Endometrial microvascular endothelial cells (primary cell): ENCODE results near the gene ACER2. TPM values are rescaled to one million over a fixed set of nuclear protein-coding genes. Genes with fewer than 3 reads are reported as not detected.
"Not testable (repeated sequence)": the region's sequence is repeated elsewhere in the genome, so short reads cannot be mapped to it uniquely, and the experiment has no call there.

ENCODE experiments used
- in situ Hi-C: cut with HindIII; loops from 2 replicates; pipeline ENCODE4 v1.10.0; 2017; ENCODE audit warnings: low sequenced_read_pairs, low pct_unique_long_range_greater_than_20kb; ENCODE audit errors: inconsistent ontology term
- total RNA-seq: library from RNA; depleted of rRNA; stranded (reverse); fragments of >200 nt; gene quantifications from one replicate; pipeline ENCODE4 v1.2.3, GENCODE V29; 2015; ENCODE audit errors: inconsistent ontology term

Gene ACER2
- total RNA-seq: 7.0 TPM

- in situ Hi-C loops: no loop called here
Observed at GRCh38 chr9:19408693-19409400, at the start of gene ACER2. Gene ACER2 (plus strand): TSS chr9:19409009. CDS start chr9:19409085, 76 bp downstream.

DNA sequence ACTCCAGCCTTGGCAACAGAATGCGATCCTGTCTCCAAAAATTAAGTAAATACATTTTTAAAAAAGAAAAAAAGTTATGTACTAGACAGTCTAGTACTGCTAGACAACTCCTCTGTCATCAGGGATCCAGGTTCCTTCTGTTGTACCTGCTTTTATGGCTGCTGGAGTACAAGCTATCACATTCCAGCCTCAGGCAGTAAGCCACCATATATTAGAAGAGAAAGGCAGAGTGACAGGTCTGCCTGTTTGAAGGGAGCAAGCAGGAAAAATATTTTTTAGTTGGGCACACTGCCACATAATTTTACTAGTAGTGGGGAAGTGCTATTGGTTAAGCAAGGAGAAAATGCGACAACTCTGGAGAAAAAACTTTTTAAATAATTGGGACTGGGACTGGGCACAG is 39.7 kb upstream of the ACER2 start:
- in situ Hi-C loops: no loop called here

GRCh38 chr9:19371942-19372341 is 36.9 kb upstream of the ACER2 start:
- in situ Hi-C loops: no loop called here

DNA sequence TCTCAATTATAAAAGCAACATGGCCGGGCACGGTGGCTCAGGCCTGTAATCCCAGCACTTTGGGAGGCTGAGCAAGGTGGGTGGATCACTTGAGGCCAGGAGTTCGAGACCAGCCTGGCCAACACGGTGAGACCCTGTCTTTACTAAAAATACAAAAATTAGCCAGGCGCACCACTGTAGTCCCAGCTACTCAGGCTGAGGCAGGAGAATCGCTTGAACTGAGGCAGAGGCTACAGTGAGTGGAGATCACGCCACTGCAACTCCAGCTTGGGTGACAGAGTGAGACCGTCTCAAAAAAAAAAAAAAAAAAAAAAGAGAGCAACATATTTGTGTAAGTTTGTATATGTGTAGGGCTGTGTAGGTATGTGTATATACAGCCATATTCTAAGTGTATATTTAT is 36.2 kb upstream of the ACER2 start:
- in situ Hi-C loops: no loop called here

- in situ Hi-C loops: no loop called here
Observed at GRCh38 chr9:19373527-19373926, 35.3 kb upstream of the ACER2 start.

GRCh38 chr9:19375538-19375937 is 33.3 kb upstream of the ACER2 start:
- in situ Hi-C loops: no loop called here

- in situ Hi-C loops: no loop called here
Observed at GRCh38 chr9:19376931-19377330, 31.9 kb upstream of the ACER2 start.

DNA sequence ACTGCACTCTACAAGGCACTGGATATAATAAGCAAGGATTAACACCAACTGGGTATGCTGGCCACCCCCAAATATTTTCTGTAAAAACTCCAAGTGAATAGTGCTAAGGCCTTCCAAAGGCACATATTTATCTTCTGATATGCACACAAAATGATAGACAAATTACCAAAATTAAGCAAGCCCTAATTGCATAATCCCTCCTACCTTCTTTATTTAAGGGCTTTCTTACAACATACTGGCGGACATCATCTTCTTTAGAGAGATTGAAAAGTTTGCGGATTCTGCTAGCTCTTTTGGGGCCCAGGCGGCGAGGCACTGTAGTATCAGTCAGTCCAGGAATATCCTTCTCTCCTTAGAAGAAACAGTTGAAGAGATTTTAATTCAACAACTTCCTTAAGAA is 30.6 kb upstream of the ACER2 start:
- in situ Hi-C loops: no loop called here

DNA sequence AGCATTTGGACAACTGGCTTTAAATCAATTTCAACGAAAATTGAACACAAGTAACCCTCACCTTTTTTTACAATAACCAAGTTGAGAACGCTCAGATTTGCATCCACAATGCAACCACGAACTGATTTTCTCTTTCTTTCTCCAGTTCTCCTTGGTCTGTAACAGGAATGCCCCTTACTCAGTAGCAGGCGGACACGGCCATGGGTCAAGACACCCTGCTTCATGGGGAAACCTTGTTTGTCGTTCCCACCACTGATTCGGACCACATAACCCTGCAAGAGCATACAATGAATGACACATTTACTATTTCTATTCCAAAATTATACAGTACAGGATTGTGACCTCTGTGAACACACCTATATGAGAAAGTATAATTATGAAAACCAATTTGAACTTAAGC is 30.2 kb upstream of the ACER2 start:
- in situ Hi-C loops: no loop called here

GRCh38 chr9:19379283-19379682 is 29.5 kb upstream of the ACER2 start:
- in situ Hi-C loops: no loop called here

DNA sequence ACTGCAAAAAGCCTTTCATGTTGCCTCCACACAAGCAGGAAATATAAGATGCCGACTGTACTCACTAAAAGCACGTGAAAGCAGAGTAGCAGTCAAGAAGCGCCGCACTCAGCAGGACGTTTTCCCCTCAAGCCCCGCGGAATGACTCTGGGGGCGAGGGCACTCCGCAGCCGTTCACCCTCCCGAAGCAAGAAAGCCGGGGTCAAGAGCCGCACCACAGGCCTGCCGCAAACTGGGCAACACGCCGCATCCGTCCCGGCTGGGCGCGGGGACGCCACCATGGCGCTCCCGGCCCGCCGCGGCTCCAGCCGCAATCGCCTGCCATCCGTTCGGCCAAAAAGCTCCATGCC is 29.1 kb upstream of the ACER2 start:
- in situ Hi-C loops: no loop called here

DNA sequence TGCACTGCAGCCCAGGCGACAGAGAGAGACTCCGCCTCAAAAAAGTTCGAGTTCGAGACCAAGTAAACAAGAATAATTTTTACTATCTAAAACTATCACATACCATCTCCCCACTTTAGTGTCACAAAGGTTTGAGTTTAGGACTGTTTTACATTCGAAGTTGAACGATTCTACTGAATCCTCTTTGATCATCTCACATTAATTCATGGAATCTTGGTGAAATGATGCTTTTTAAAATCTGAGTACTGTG is 28.1 kb upstream of the ACER2 start:
- in situ Hi-C loops: no loop called here

DNA sequence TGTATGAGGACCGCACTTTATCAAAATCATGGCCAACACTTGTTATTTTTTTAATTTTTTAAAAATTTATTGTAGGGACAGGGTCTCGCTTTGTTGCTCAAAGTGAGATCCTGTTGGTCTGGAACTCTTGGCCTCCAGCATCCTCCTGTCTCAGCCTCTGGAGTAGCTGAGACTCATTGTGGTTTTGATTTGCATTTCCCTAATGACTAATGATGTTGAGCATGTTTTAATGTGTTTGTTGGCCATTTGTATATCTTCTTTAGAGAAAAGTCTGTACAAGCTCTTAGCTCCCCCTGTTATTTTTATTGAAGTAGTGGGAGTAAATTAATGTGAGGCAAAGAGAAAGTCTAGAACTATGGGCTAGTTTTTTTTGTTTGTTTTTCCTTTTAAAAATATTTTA is 27.2 kb upstream of the ACER2 start:
- in situ Hi-C loops: no loop called here

DNA sequence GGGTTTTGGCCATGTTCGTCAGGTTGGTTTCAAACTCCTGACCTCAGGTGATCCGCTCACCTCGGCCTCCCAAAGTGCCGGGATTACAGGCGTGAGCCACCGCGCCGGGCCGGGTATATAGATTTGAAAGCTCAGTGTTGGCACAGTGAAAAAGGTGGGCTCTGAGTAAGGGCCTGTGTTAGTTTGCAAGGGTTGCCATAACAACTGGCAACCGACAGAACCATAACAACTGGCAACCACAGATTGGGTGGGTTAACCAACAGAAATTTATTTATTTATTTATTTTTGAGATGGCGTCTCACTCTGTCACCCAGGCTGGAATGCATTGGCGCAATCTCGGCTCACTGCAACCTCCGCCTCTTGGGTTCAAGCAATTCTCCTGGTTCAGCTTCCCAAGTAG is 23.6 kb upstream of the ACER2 start:
- in situ Hi-C loops: not testable (repeated sequence)

DNA sequence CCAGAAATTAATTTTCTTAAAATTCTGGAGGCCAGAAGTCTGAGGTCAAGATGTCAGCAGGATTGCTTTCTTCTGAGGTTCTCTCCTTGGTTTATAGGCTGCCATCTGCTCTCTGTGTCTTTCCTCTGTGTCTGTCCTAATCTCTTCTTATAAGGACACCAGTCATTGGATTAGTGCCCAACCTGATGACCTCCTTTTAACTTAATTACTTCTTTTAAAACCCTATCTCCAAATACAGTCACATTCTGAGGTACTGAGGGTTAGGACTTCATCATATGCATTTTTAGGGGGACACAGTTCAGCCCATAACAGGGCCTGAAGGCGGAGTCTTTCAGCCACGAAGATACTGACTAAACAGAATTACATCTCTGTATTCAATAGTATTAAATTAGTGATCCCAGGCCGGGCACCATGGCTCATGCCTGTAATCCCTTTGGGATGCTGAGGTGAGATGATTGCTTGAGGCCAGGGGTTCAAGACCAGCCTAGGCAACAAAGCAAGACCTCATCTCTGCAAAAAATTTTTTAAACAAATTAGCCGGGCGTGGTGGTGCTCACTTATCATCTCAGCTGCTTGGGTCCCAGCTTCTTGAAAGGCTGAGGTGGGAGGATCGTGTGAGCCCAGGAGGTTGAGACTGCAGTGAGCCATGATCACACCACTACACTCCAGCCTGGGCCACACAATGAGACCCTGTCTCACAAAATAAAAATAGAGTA is 22.9 kb upstream of the ACER2 start:
- in situ Hi-C loops: no loop called here

- in situ Hi-C loops: no loop called here
Observed at GRCh38 chr9:19386502-19387044, 22.2 kb upstream of the ACER2 start.

GRCh38 chr9:19387317-19387716 is 21.5 kb upstream of the ACER2 start:
- in situ Hi-C loops: no loop called here

DNA sequence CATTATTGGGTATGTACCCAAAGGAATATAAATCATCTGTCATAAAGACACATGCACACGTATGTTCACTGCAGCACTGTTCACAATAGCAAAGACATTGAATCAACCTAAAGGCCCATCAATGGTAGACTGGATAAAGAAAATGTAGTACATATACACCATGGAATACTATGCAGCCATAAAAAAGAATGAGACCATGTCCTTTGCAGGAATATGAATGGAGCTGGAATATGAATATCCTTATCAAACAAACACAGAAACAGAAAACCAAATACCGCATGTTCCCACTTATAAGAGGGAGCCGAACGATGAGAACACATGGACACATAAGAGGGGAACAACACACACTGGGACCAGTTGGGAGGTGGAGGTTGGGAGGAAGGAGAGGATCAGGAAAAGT is 19.3 kb upstream of the ACER2 start:
- in situ Hi-C loops: not testable (repeated sequence)

- in situ Hi-C loops: no loop called here
Observed at GRCh38 chr9:19397845-19398244, 11.0 kb upstream of the ACER2 start.

- in situ Hi-C loops: not testable (repeated sequence)
Observed at GRCh38 chr9:19403231-19403630, 5.6 kb upstream of the ACER2 start.
